Measurements from ENCODE around the gene OR9A4.

Gene OR9A4

GRCh38 chr7:141945356-141945755 is 29.2 kb downstream of the OR9A4 start:
- no peak for DNase-seq
- intact Hi-C loops (cut with DNase I) = no loop called here

- intact Hi-C loops (cut with DNase I) = no loop called here
- DNase-seq = peak in 1 of 10 donors; percentile 32
Measured at GRCh38 chr7:141946796-141947195, 30.6 kb downstream of the OR9A4 start, which contains the start of gene CLEC5A. TSS of gene CLEC5A (minus strand) at chr7:141946974. CDS start at chr7:141946292, 682 bp downstream.

GRCh38 chr7:141949021-141949420 is 32.8 kb downstream of the OR9A4 start:
- intact Hi-C loops (cut with DNase I) = no loop called here

DNA sequence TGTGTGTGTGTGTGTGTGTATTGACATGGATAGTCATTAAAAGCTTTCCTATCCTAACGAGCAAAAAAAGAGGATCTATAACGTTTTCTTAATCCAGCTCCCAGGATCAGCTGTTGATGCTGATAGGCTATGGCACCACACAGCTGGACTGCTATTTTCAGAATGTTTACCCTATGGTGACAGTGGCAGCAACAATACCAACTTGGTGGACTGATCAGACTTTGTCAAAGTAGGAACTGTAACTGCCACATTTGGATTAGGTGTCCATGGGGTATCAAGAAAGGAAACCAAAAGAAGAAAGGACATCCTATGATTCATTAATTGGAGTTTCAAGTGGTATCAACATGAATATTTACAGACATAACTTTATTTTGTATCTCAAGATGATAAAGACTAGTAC is 33.3 kb downstream of the OR9A4 start:
- DNase-seq = no peak
- intact Hi-C loops (cut with DNase I) = no loop called here

More at GRCh38 chr7:141949021-141949420, 32.8 kb downstream of the OR9A4 start:
- DNase-seq = no peak

DNA sequence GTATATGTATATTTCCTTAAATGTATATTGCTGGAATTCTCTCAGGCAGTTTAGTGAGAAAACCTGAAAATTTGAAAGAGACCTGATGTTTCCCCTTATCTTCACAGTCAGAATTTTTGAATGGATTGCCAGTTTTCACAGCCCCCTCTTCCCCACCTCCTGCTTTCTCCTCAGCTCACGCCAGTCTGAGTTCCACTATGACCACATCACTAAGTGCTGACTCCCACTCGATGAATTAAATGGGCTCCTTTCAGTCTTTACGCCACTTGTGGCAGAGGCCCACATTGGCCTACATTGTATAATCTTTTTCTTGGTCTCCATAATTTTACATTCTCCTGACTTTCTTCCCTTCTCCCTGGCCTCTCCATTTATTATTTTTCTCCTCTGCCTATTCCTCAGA is 33.7 kb downstream of the OR9A4 start:
- intact Hi-C loops (cut with DNase I) = no loop called here
- no peak for DNase-seq

DNA sequence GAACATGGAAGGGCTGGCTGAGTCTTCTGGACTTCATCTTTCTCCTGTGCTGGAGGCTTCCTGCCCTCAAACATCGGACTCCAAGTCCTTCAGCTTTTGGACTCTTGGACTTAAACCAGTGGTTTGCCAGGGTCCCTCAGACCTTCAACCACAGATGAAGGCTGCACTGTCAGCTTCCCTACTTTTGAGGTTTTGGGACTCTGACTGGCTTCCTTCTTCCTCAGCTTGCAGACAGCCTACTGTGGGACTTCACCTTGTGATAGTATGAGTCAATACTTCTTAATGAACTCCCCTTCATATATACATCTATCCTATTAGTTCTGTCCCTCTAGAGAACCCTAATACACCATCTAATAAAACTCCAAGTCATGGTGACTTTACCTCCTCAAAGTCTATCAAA is 34.6 kb downstream of the OR9A4 start:
- intact Hi-C loops (cut with DNase I) = no loop called here
- no peak for DNase-seq

GRCh38 chr7:141952461-141952860 is 36.3 kb downstream of the OR9A4 start:
- DNase-seq = no peak
- intact Hi-C loops (cut with DNase I) = no loop called here

DNA sequence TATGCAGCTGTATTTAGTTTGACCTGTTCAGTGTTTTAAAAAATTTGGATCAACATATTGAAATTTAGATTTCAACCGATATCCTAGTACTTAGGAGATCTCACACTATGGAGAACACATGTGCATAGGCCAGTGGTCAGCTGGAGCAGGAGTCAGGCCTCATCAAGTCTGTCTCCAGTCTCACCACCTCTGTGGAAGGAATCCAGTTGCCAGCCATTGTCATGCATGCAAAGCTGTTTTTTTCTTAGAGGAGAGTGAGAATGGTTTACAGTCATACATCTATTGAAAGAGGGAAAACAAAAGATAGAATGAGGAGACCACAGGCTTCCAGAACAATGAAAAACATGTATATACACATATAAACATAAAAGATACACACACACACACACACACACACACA is 38.1 kb downstream of the OR9A4 start:
- no peak for DNase-seq

DNA sequence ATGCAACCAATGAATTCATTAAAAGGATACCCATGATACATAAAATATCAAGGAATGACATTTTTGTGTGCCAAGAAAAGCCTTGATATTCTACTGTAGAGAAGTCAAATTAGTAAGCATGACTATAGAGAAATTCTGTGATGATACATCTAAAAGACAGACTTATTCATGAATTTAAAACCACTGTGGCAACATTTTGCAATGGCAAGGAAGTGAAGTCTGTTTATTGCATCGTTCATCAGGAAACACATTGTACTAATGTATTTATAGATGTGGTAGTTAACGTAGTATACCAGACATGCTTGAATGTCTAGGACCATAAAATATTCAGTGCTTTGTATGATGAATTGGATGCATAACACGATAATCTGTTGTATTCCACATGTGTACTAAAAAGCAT is 39.9 kb downstream of the OR9A4 start:
- DNase-seq = no peak
- intact Hi-C loops (cut with DNase I) = no loop called here

More for the DNA sequence above, 38.1 kb downstream of the OR9A4 start:
- intact Hi-C loops (cut with DNase I) = no loop called here

- intact Hi-C loops (cut with DNase I) = no loop called here
- no peak for DNase-seq
Measured at GRCh38 chr7:141960687-141961422, 44.7 kb downstream of the OR9A4 start.

Data from posterior cingulate gyrus (tissue), 11 donors.